Astrocyte (in vitro differentiated cells and primary cell): ENCODE data around the gene PON1.

Experiments
- CTCF ChIP-seq: IDR thresholded peaks from 2 replicates; pipeline ENCODE4 v1.5.1; 2011; ENCODE audit warnings: low read depth, mild to moderate bottlenecking, inconsistent platforms, low read length, moderate library complexity; ENCODE audit not compliant: insufficient read depth
- EZH2 ChIP-seq: IDR thresholded peaks from 2 replicates; pipeline ENCODE4 v1.6.1; 2012; ENCODE audit warnings: mild to moderate bottlenecking, low read length, inconsistent platforms; ENCODE audit not compliant: insufficient read depth

DNA sequence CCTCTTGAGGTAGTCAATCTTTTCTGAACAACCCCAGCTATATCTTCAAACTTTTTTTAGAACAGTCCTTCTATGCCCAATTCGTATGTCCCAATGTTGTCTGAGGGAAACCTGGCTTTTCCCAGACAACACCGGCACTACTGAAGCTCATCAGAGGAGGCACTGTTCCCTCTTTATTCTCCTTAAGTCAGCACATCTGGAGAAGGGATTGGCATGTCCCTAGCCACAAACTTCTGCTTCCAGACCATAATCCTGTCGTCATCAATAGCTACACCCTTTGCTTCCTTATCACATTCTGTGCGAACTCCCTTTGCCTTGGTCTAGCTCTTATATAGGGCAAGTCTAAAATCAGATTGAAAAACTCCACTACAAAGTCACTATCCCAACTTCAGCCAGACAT lies 49.0 kb upstream of the PON1 start:
- TF ChIP-seq CTCF, result no peak
- TF ChIP-seq EZH2, result no peak
